ENCODE measurements around the gene EIF3D. TPM values are rescaled to one million over a fixed set of nuclear protein-coding genes. Genes with fewer than 3 reads are reported as not detected.

Gene EIF3D
- total RNA-seq, 1 experiment from 2014 or later: 237 TPM

GRCh38 chr22:36571991-36572390 is 43.0 kb upstream of the EIF3D start:
- H3K9me3 Mint-ChIP-seq: no peaks in the 10 kb centered on the region
- no peaks in the 10 kb centered on the region for H3K36me3 Mint-ChIP-seq
- H3K27ac Mint-ChIP-seq: no peak overlapping the region
- ChIA-PET CTCF (interaction anchor here (1.1 kb wide), 2 partner anchors 186 to 594 kb away, joined by 3 read pairs; no protein-coding TSS in a partner anchor), POLR2A (no interaction called here)
- H3K4me3 Mint-ChIP-seq: no peak overlapping the region
- ATAC-seq: no peak
- H3K27me3 Mint-ChIP-seq (ENCODE audit: low read depth): no peaks in the 10 kb centered on the region
- H3K4me1 Mint-ChIP-seq: peaks cover 7% of the 10 kb centered on the region
- TF ChIP-seq ZNF232 (CRISPR knock-in tag; IDR thresholded peaks at IDR 0.05) (no peak), ZNF423 (CRISPR knock-in tag; IDR thresholded peaks at IDR 0.05) (no peak), ATF2 (CRISPR knock-in tag; IDR thresholded peaks at IDR 0.05; ENCODE audit: borderline replicate concordance, low read depth) (no peak), OVOL2 (CRISPR knock-in tag; IDR thresholded peaks at IDR 0.05; ENCODE audit: borderline replicate concordance) (no peak), SOX15 (CRISPR knock-in tag; IDR thresholded peaks at IDR 0.05) (no peak), ZMAT4 (CRISPR knock-in tag; IDR thresholded peaks at IDR 0.05) (no peak), ATF3 (CRISPR knock-in tag; conservative IDR thresholded peaks at IDR 0.05) (no peak), FOXP4 (CRISPR knock-in tag; IDR thresholded peaks at IDR 0.05) (no peak), FOXJ3 (CRISPR knock-in tag; IDR thresholded peaks at IDR 0.05; ENCODE audit: borderline replicate concordance) (no peak), ARID4B (CRISPR knock-in tag; IDR thresholded peaks at IDR 0.05; ENCODE audit: borderline replicate concordance) (no peak), NFATC4 (CRISPR knock-in tag; IDR thresholded peaks at IDR 0.05) (no peak), KAT7 (CRISPR knock-in tag; IDR thresholded peaks at IDR 0.05; ENCODE audit: borderline replicate concordance) (no peak), RORB (CRISPR knock-in tag; IDR thresholded peaks at IDR 0.05) (no peak), E2F4 (CRISPR knock-in tag; IDR thresholded peaks at IDR 0.05; ENCODE audit: borderline replicate concordance, low read depth) (no peak), ZNF532 (CRISPR knock-in tag; IDR thresholded peaks at IDR 0.05; ENCODE audit: borderline replicate concordance) (no peak), CREM (CRISPR knock-in tag; IDR thresholded peaks at IDR 0.05) (no peak), ZNF396 (CRISPR knock-in tag; IDR thresholded peaks at IDR 0.05; ENCODE audit: borderline replicate concordance) (no peak), ZBTB43 (CRISPR knock-in tag; IDR thresholded peaks at IDR 0.05) (no peak), GRHL2 (CRISPR knock-in tag; IDR thresholded peaks at IDR 0.05; ENCODE audit: insufficient replicate concordance, severe bottlenecking) (no peak)
- DNase-seq (ENCODE audit: low spot score): no peak

Data from WTC11 (cell line).